Gastrocnemius medialis (tissue), 4 donors: ENCODE results near the gene NGEF. TPM values are rescaled to one million over a fixed set of nuclear protein-coding genes. Genes with fewer than 3 reads are reported as not detected.

Experiments
- ATAC-seq, 2 donors: fragments of 150-250 bp; one replicate each; pipeline ENCODE4 v1.9.1; 2016
- DNase-seq, 2 donors: peaks; one replicate each; pipeline ENCODE4 v3.0.0-alpha.2; 2019
- H3K27ac ChIP-seq, 4 donors: fragments of 200-600 bp; sonication (generic); 1 replicate in 1 of 4; 2 replicates in 3 of 4; pipeline ENCODE4 v1.5.1; 2016 to 2018; ENCODE audit warnings: mild to moderate bottlenecking in 2 of 4, moderate library complexity in 1 of 4
- H3K27me3 ChIP-seq, 3 donors: fragments of 200-600 bp; sonication (generic) in 2 of 3; 1 replicate in 1 of 3; 2 replicates in 2 of 3; pipeline versions ENCODE4 v1.5.1 to v1.6.0; 2016 to 2019; ENCODE audit warnings: mild to moderate bottlenecking in 1 of 3, moderate library complexity in 1 of 3
- H3K36me3 ChIP-seq, 2 donors: fragments of 200-600 bp; sonication (generic) in 1 of 2; one replicate each; pipeline ENCODE4 v1.5.1; 2017 to 2018
- H3K4me1 ChIP-seq, 2 donors: fragments of 200-600 bp; sonication (generic) in 1 of 2; one replicate each; pipeline ENCODE4 v1.5.1; 2016 to 2017; ENCODE audit warnings: mild to moderate bottlenecking in 2 of 2
- H3K4me3 ChIP-seq, 4 donors: fragments of 200-600 bp; sonication (generic) in 3 of 4; 1 replicate in 1 of 4; 2 replicates in 3 of 4; pipeline ENCODE4 v1.5.1; 2016 to 2019; ENCODE audit warnings: mild to moderate bottlenecking in 2 of 4
- H3K9me3 ChIP-seq, 3 donors: fragments of 200-600 bp; sonication (generic) in 2 of 3; 1 replicate in 1 of 3; 2 replicates in 2 of 3; pipeline ENCODE4 v1.5.1; 2016 to 2019
- CTCF ChIP-seq, 5 experiments: fragments of 450-650 bp in 3 of 5; fragments of 200-600 bp in 2 of 5; sonication (generic) in 2 of 5; IDR thresholded peaks in 4 of 5; conservative IDR thresholded peaks in 1 of 5; 1 replicate in 4 of 5; 2 replicates in 1 of 5; pipeline ENCODE4 v1.5.1; 2016 to 2019; ENCODE audit warnings: antibody characterized with exemption in 5 of 5, mild to moderate bottlenecking in 3 of 5, moderate library complexity in 3 of 5
- POLR2A ChIP-seq, 2 donors: fragments of 450-650 bp; IDR thresholded peaks; one replicate each; pipeline ENCODE4 v1.6.1; 2017; ENCODE audit warnings: antibody characterized with exemption in 2 of 2, mild to moderate bottlenecking in 2 of 2, moderate library complexity in 2 of 2
- in situ Hi-C, 4 donors: fragments of 200-750 bp; cut with MboI; loops; one replicate each; pipeline versions ENCODE4 v1.15.0 to v1.8.0; 2017; ENCODE audit warnings: low sequenced_read_pairs in 4 of 4
- intact Hi-C: fragments of 100-400 bp; cut with DNase I; formaldehyde crosslinking; loops from one replicate; pipeline ENCODE4 v1.15.1; 2023; ENCODE audit warnings: low total_unique reads
- total RNA-seq, 4 donors: library from RNA; depleted of rRNA; stranded (reverse); fragments of >200 nt; gene quantifications; one replicate each; pipeline versions ENCODE4 v1.1.0 to v1.2.3, GENCODE V29; 2016

NGEF gene
- total RNA-seq, 4 donors from 2014 or later: 0.66 to 1.5 (median 0.84) TPM; not detected in 1

DNA sequence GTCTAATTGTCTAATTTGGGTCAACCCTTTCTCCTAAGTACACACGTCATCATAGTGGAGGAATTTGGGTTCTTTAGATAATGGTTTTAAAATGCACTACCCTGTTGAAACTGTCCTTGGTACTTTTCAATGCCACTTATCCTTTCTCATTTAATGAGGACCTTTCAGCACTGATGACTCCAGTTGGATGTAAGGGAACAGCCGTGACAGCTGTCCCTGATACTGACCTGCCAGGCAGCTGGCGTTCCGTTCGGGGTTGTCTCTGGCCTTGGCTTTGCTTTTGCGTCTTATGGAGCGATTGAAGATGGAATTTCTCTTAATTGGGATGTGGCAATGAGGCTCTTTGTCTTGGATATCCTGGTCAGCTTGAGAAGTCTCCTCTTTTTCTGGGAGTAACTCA is 38.7 kb downstream of the NGEF start:
- Histone ChIP-seq H3K27me3 (no peaks in the 10 kb centered on the region), H3K4me1 (no peaks in the 10 kb centered on the region), H3K4me3 (no peak overlapping the region), H3K27ac (no peak overlapping the region), H3K36me3 (no peaks in the 10 kb centered on the region), H3K9me3 (no peaks in the 10 kb centered on the region)
- DNase-seq (no peak), ATAC-seq (no peak)
- in situ Hi-C loops (no loop called here), intact Hi-C loops (no loop called here)
- TF ChIP-seq CTCF (IDR thresholded peaks at IDR 0.05 in 4 of 5, conservative IDR thresholded peaks at IDR 0.05 in 1 of 5): no peak
- TF ChIP-seq POLR2A (IDR thresholded peaks at IDR 0.05): no peak

DNA sequence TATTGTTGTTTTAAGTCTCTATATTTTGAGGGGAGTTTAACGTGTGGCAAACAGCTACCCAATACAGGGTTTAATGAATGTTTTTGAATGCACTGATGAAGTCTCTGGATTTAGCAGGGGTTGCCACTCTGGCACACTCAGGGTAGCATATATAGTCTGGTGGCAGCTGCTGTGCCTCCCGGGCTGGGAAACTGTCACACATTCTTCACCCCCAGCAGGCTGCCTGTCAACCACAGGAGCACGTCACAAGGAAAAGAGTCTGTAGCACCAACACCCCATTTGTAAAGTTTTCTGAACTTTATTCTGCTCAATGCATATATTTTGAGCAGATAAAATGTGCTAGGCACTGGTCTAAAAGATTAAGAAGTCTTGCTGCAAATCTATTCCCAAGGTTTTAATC is 39.3 kb downstream of the NGEF start:
- ATAC-seq (no peak), DNase-seq (no peak)
- H3K4me3 ChIP-seq: no peak overlapping the region
- no peak for TF ChIP-seq POLR2A (IDR thresholded peaks at IDR 0.05)
- TF ChIP-seq CTCF (IDR thresholded peaks at IDR 0.05 in 4 of 5, conservative IDR thresholded peaks at IDR 0.05 in 1 of 5): no peak
- H3K27ac ChIP-seq: no peak overlapping the region
- intact Hi-C loops (no loop called here), in situ Hi-C loops (no loop called here)
- no peaks in the 10 kb centered on the region for H3K27me3 ChIP-seq
- no peaks in the 10 kb centered on the region for H3K4me1 ChIP-seq
- no peaks in the 10 kb centered on the region for H3K36me3 ChIP-seq
- H3K9me3 ChIP-seq: no peaks in the 10 kb centered on the region

GRCh38 chr2:232973011-232973735 is 39.9 kb downstream of the NGEF start:
- Histone ChIP-seq H3K9me3 (no peaks in the 10 kb centered on the region), H3K4me3 (no peak overlapping the region), H3K27ac (no peak overlapping the region), H3K36me3 (no peaks in the 10 kb centered on the region), H3K27me3 (no peaks in the 10 kb centered on the region), H3K4me1 (no peaks in the 10 kb centered on the region)
- intact Hi-C loops (no loop called here), in situ Hi-C loops (no loop called here)
- TF ChIP-seq CTCF (IDR thresholded peaks at IDR 0.05 in 4 of 5, conservative IDR thresholded peaks at IDR 0.05 in 1 of 5): no peak
- no peak for TF ChIP-seq POLR2A (IDR thresholded peaks at IDR 0.05)
- ATAC-seq (no peak), DNase-seq (no peak)

- intact Hi-C loops: no loop called here
- in situ Hi-C loops: no loop called here
- H3K4me3 ChIP-seq: no peak overlapping the region
- ATAC-seq (no peak), DNase-seq (no peak)
- H3K4me1 ChIP-seq: no peaks in the 10 kb centered on the region
- H3K9me3 ChIP-seq: no peaks in the 10 kb centered on the region
- TF ChIP-seq POLR2A (IDR thresholded peaks at IDR 0.05) (no peak), CTCF (IDR thresholded peaks at IDR 0.05 in 4 of 5, conservative IDR thresholded peaks at IDR 0.05 in 1 of 5) (no peak)
- H3K27me3 ChIP-seq: no peaks in the 10 kb centered on the region
- H3K36me3 ChIP-seq: no peaks in the 10 kb centered on the region
- H3K27ac ChIP-seq: no peak overlapping the region
Measured at GRCh38 chr2:232971744-232972143, 41.3 kb downstream of the NGEF start.

DNA sequence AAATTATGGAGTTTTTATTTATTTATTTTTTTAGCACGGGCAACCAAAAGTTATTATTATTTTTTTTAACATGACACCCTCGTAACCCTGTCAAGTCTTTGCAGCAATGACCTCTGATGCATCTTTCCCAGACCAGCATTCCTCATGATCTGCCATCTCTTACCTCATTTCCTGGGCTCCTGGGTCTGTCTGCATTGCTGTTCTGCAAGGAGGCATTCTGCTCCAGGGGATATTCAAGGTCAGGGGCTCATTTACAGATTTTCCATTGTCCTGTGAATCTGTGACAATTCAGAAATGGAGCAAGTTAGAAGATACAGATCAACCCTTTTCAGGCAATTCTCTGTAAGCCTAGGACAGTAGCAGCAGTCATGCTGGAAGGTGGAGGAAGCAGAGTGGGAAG is 43.0 kb downstream of the NGEF start:
- H3K4me1 ChIP-seq: no peaks in the 10 kb centered on the region

More for the DNA sequence above, 43.0 kb downstream of the NGEF start:
- in situ Hi-C loops: no loop called here
- no peak overlapping the region for H3K27ac ChIP-seq
- DNase-seq: no peak
- no peak for ATAC-seq
- H3K4me3 ChIP-seq: no peak overlapping the region
- intact Hi-C loops: no loop called here
- H3K9me3 ChIP-seq: no peaks in the 10 kb centered on the region
- TF ChIP-seq POLR2A (IDR thresholded peaks at IDR 0.05): no peak
- no peak for TF ChIP-seq CTCF (IDR thresholded peaks at IDR 0.05 in 4 of 5, conservative IDR thresholded peaks at IDR 0.05 in 1 of 5)
- no peaks in the 10 kb centered on the region for H3K36me3 ChIP-seq
- no peaks in the 10 kb centered on the region for H3K27me3 ChIP-seq
